ENCODE data around the gene ALKBH3. TPM values are rescaled to one million over a fixed set of nuclear protein-coding genes. Genes with fewer than 3 reads are reported as not detected.

The ALKBH3 gene
- total and polyA plus RNA-seq, 4 donors, result 22.7 to 39.8 (median 27.2) TPM

DNA sequence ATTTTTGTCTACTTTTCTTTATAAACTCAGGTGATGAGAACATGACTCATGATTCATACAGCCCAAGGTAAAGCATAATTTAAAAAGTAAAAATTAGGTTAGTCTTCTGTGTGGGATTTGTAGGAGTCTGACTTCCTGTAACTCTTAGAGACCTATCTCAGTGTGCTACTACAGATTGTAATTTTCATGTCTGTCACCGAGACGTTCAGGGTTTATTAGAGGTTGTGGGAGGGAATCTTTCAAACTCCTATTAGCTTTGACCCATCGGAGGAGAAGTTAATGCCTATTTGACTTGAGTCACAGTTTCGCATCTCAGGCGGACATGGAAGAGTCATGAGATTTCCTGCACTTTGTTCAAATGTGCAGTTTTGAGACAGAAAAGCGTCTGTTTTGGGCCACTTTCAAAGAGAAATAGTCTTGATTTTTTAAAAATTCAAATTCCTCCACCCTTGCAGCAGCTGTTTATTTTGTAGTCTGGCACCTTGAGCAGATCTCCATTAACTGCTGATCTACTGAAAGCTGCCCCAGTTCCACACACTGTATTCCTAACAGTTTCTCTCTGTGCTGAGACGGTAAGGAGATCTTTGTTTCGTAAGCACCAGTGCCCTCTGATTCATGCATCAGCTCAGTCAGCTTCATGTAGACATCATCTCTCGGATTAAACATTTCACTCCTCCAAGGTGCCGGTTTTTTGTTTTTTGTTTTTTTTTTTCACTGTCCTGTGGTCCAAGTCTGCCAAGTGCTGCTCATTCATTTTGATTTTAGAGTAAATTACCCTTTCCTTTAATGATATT is 24.3 kb downstream of the ALKBH3 start:
- H3K4me1 ChIP-seq (ENCODE audit: control insufficient read depth, insufficient read depth, low read length), result no peaks in the 10 kb centered on the region
- peak overlapping the region; percentile 58 for H3K27ac ChIP-seq (ENCODE audit: low read depth, low read length)
- WGBS (ENCODE audit: insufficient coverage), result 33% methylated on average over 4 of the region's 10 CpGs
- no peaks in the 10 kb centered on the region for H3K27me3 ChIP-seq (ENCODE audit: control insufficient read depth, insufficient read depth, low read length)
- no peak overlapping the region for H3K4me3 ChIP-seq (ENCODE audit: low read depth, low read length)
- no peaks in the 10 kb centered on the region for H3K9me3 ChIP-seq (ENCODE audit: control insufficient read depth, insufficient read depth, low read length)
- H3K36me3 ChIP-seq (ENCODE audit: control insufficient read depth, insufficient read depth, low read length), result peaks cover 3% of the 10 kb centered on the region
- DNase-seq (ENCODE audit: low read depth in 4 of 6, low spot score in 6 of 6), result peak in 2 of 6 donors; percentile 59 to 78

DNA sequence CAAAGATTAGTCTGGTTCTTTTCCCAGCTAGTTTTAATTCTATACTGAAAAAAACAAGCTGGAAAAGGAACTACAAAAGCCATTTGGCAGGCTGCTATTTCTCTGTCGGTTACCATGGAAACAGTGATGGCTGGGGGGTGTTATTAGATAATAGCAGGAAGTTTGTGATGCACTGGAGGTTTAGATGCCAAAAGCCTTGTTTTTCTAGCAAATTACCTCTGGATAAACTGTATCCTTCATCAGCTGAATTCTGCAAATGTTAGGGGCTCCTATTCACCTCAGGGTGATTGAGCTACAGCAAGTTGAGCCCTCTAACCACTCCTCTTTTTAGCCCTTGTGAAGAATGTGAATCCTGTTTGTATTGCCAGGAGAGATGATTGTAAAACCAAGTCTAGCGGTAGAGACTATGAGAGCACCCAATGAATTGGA is 25.2 kb downstream of the ALKBH3 start:
- WGBS (ENCODE audit: insufficient coverage), result 0% methylated on average over 1 of the region's 2 CpGs
- DNase-seq (ENCODE audit: low read depth in 4 of 6, low spot score in 6 of 6), result peak in 5 of 6 donors; percentile 41 to 96 (median 73)
- Histone ChIP-seq H3K4me1 (ENCODE audit: control insufficient read depth, insufficient read depth, low read length) (no peaks in the 10 kb centered on the region), H3K27me3 (ENCODE audit: control insufficient read depth, insufficient read depth, low read length) (no peaks in the 10 kb centered on the region), H3K4me3 (ENCODE audit: low read depth, low read length) (no peak overlapping the region), H3K27ac (ENCODE audit: low read depth, low read length) (peak overlapping the region; percentile 58), H3K36me3 (ENCODE audit: control insufficient read depth, insufficient read depth, low read length) (peaks cover 3% of the 10 kb centered on the region), H3K9me3 (ENCODE audit: control insufficient read depth, insufficient read depth, low read length) (no peaks in the 10 kb centered on the region)

DNA sequence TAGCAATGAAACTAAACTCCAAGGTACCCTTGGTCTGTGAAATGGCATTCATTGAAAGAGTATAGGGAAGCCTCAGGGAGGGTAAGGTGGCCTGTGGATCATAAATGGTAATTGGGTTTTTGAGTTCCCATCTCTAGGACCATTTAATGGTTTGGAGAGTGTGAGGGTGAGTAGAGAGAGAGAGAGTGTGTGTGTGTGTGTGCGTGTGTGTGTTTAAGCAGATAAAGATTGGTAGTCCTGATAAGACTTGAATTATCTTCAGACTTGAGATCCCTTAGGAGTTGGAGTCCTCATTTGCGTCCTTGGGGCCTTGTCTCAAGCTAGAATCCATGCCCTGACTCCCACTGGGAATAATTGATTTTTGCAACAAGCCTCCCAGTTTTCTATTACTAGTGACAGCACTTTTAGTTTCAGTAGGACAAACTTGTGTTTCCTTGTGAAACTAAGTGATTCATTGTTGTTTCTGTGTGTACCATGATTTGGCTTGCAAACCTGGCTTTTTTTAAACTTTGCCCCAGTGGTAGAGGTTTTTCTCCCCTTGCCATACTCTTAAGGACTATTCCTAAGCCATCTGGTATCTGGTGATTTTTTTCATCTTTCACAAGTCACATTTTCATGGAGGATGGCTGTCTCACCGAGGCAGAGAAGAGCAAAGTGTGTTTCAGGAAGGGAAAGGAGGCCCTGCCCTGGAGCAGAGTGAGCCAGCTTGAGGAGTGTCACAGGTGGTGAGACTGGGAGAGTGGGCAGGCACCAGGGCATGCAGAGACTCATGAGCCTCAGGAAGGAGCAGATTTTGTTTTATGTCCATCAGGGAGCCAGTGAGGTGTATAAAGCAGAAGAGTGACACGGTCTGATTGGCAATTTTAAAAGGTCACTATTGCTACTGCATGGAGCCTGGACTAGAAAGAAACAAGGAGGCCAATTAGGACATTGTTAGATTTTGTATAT is 26.7 kb downstream of the ALKBH3 start:
- no peak overlapping the region for H3K27ac ChIP-seq (ENCODE audit: low read depth, low read length)
- H3K27me3 ChIP-seq (ENCODE audit: control insufficient read depth, insufficient read depth, low read length), result no peaks in the 10 kb centered on the region
- 88% methylated on average over 3 of the region's 4 CpGs for WGBS (ENCODE audit: insufficient coverage)
- H3K4me1 ChIP-seq (ENCODE audit: control insufficient read depth, insufficient read depth, low read length), result no peaks in the 10 kb centered on the region
- H3K4me3 ChIP-seq (ENCODE audit: low read depth, low read length), result no peak overlapping the region
- peaks cover 7% of the 10 kb centered on the region for H3K36me3 ChIP-seq (ENCODE audit: control insufficient read depth, insufficient read depth, low read length)
- DNase-seq (ENCODE audit: low read depth in 4 of 6, low spot score in 6 of 6), result no peak
- H3K9me3 ChIP-seq (ENCODE audit: control insufficient read depth, insufficient read depth, low read length), result no peaks in the 10 kb centered on the region

DNA sequence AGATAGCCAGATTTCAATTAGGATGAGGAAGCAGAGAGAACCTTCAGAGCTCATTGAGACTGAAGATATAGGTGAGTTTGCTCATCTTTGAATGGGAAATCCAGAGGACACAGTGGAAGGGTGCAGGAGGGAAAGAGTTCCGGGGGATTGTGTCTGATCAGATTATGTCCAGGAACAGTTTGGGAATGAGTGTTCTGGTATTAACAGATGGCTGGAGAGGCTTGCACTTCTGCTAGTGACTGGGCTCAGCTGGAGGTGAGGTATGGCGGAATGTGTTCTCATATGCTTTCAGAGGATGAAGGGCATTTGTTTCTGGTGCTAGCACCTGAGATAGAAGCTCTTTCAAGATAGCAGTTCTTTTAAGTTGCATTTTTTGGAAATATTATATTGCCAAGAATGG is 27.6 kb downstream of the ALKBH3 start:
- Histone ChIP-seq H3K36me3 (ENCODE audit: control insufficient read depth, insufficient read depth, low read length) (peaks cover 3% of the 10 kb centered on the region), H3K4me3 (ENCODE audit: low read depth, low read length) (no peak overlapping the region), H3K27ac (ENCODE audit: low read depth, low read length) (no peak overlapping the region), H3K4me1 (ENCODE audit: control insufficient read depth, insufficient read depth, low read length) (no peaks in the 10 kb centered on the region), H3K9me3 (ENCODE audit: control insufficient read depth, insufficient read depth, low read length) (no peaks in the 10 kb centered on the region), H3K27me3 (ENCODE audit: control insufficient read depth, insufficient read depth, low read length) (no peaks in the 10 kb centered on the region)
- no peak for DNase-seq (ENCODE audit: low read depth in 4 of 6, low spot score in 6 of 6)
- WGBS (ENCODE audit: insufficient coverage), result 89% methylated on average over 2 of the region's 2 CpGs

DNA sequence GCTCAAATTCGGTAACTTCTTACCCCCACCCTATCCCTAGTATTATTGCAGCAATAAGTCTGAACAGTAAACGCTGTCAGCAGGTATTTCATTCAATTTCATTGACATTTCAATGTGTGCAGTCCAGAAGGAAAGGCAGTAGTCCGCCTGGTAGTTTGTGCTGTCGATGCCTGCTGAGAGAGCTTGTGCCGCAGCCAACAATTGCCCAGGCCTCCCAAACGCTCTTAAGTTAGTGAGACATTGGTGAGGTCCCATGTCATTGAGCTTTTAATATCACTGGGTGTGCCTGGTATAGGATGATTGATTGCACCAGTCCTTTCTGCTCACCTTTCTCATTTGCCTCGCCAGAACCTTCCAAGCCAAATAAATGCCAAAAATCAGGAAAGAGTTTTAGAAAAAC is 28.1 kb downstream of the ALKBH3 start:
- H3K9me3 ChIP-seq (ENCODE audit: control insufficient read depth, insufficient read depth, low read length), result no peaks in the 10 kb centered on the region
- no peak overlapping the region for H3K4me3 ChIP-seq (ENCODE audit: low read depth, low read length)
- no peaks in the 10 kb centered on the region for H3K4me1 ChIP-seq (ENCODE audit: control insufficient read depth, insufficient read depth, low read length)
- H3K27me3 ChIP-seq (ENCODE audit: control insufficient read depth, insufficient read depth, low read length), result no peaks in the 10 kb centered on the region
- no peak for DNase-seq (ENCODE audit: low read depth in 4 of 6, low spot score in 6 of 6)
- no peak overlapping the region for H3K27ac ChIP-seq (ENCODE audit: low read depth, low read length)
- H3K36me3 ChIP-seq (ENCODE audit: control insufficient read depth, insufficient read depth, low read length), result peaks cover 3% of the 10 kb centered on the region
- WGBS (ENCODE audit: insufficient coverage), result 78% methylated on average over 5 of the region's 7 CpGs

DNA sequence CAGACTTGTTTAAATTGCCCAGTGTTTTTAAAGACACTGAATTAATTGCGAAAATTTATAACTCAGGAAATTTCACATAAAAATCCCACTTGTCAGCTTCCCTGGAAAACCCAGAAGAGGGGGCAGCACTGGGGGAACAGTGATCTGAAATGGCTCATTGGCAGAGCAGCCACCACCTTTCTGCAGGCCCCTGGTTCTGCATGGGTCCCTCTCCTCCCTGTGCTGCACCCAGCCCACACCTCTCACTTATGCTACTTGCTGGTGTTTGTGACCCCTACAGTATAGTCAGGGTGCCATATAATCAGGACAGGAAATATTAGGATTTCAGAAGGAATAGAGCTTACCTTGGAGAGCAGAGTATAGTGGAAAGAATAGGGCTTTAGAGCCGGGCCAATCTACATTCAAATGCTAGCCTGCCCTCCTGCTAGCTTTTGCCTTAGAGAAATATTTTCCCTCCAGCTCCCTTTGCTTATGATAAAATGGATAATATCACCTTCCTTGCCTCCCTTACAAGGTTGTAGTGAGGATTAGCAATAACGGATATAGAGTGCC is 33.3 kb downstream of the ALKBH3 start:
- Histone ChIP-seq H3K4me3 (ENCODE audit: low read depth, low read length) (no peak overlapping the region), H3K9me3 (ENCODE audit: control insufficient read depth, insufficient read depth, low read length) (no peaks in the 10 kb centered on the region), H3K36me3 (ENCODE audit: control insufficient read depth, insufficient read depth, low read length) (peaks cover 6% of the 10 kb centered on the region), H3K27ac (ENCODE audit: low read depth, low read length) (no peak overlapping the region), H3K27me3 (ENCODE audit: control insufficient read depth, insufficient read depth, low read length) (no peaks in the 10 kb centered on the region), H3K4me1 (ENCODE audit: control insufficient read depth, insufficient read depth, low read length) (no peaks in the 10 kb centered on the region)
- no peak for DNase-seq (ENCODE audit: low read depth in 4 of 6, low spot score in 6 of 6)
- WGBS (ENCODE audit: insufficient coverage), result 100% methylated on average over 1 of the region's 3 CpGs

DNA sequence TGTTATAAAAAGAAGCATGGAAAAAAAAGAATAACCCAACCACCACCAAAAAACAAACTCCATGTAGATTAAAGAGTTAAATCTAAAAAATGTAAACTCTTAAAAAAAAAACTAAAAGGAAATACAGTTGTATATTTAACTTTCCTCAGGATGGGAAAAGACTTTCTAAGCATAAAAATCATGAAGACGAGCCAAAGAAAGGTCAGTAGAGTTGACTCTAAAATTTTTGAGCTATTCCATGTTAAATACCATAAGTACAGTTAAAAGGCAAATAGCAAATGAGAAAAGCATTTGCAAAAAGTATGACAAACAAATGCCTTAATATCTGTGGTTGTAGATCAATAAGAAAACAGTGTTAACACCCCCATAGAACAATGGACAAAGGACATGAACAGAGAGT is 33.8 kb downstream of the ALKBH3 start:
- H3K4me3 ChIP-seq (ENCODE audit: low read depth, low read length), result no peak overlapping the region
- H3K9me3 ChIP-seq (ENCODE audit: control insufficient read depth, insufficient read depth, low read length), result no peaks in the 10 kb centered on the region
- no peak for DNase-seq (ENCODE audit: low read depth in 4 of 6, low spot score in 6 of 6)
- no peaks in the 10 kb centered on the region for H3K27me3 ChIP-seq (ENCODE audit: control insufficient read depth, insufficient read depth, low read length)
- WGBS (ENCODE audit: insufficient coverage), result no CpG with 5 or more reads among the region's 1 CpG
- no peak overlapping the region for H3K27ac ChIP-seq (ENCODE audit: low read depth, low read length)
- H3K4me1 ChIP-seq (ENCODE audit: control insufficient read depth, insufficient read depth, low read length), result no peaks in the 10 kb centered on the region
- peaks cover 6% of the 10 kb centered on the region for H3K36me3 ChIP-seq (ENCODE audit: control insufficient read depth, insufficient read depth, low read length)

DNA sequence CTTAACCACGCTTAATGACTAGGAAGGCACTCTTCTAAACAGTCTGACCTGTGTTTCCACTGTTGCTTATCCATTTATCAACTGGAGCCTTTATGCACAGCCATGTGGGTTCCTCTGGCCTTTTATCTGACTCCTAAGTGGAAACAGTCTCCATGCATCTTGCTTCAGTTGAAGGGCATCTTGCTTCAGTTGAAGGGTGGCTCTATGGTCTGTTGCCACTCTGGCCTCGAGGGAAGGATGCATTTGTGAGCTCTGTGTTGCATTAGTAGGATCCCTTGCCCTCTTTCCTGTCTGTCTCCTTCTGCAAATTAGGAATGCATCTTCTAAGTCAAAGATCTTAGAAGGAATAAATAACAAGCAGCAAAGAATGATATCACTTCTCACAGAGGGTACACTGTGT is 36.0 kb downstream of the ALKBH3 start:
- Histone ChIP-seq H3K27ac (ENCODE audit: low read depth, low read length) (no peak overlapping the region), H3K27me3 (ENCODE audit: control insufficient read depth, insufficient read depth, low read length) (no peaks in the 10 kb centered on the region), H3K36me3 (ENCODE audit: control insufficient read depth, insufficient read depth, low read length) (peaks cover 10% of the 10 kb centered on the region), H3K4me3 (ENCODE audit: low read depth, low read length) (no peak overlapping the region), H3K9me3 (ENCODE audit: control insufficient read depth, insufficient read depth, low read length) (no peaks in the 10 kb centered on the region), H3K4me1 (ENCODE audit: control insufficient read depth, insufficient read depth, low read length) (no peaks in the 10 kb centered on the region)
- no peak for DNase-seq (ENCODE audit: low read depth in 4 of 6, low spot score in 6 of 6)
- no CpG with 5 or more reads among the region's 2 CpGs for WGBS (ENCODE audit: insufficient coverage)

DNA sequence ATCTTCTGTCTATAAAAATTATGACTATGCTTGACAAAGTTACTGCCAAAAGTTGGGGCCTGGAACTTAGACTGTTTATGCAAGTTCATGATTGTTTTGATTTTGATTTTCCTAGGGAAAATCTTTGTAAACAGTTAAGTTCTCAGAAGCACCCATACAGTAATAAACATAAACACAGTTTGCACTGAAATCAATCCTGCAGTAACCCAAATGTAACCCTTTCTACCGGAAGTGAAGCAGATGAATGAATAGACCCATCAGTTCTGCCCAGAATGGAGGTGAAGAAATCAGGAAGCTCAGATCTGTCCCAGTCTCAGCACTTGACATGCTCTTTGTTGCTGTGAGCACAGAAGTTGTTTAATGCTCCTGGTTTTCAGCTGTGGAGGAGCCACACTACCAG is 37.2 kb downstream of the ALKBH3 start:
- H3K9me3 ChIP-seq (ENCODE audit: control insufficient read depth, insufficient read depth, low read length), result no peaks in the 10 kb centered on the region
- H3K4me1 ChIP-seq (ENCODE audit: control insufficient read depth, insufficient read depth, low read length), result peaks cover 5% of the 10 kb centered on the region
- H3K36me3 ChIP-seq (ENCODE audit: control insufficient read depth, insufficient read depth, low read length), result peaks cover 10% of the 10 kb centered on the region
- H3K27ac ChIP-seq (ENCODE audit: low read depth, low read length), result no peak overlapping the region
- WGBS (ENCODE audit: insufficient coverage), result 60% methylated on average over 1 of the region's 1 CpG
- no peak overlapping the region for H3K4me3 ChIP-seq (ENCODE audit: low read depth, low read length)
- H3K27me3 ChIP-seq (ENCODE audit: control insufficient read depth, insufficient read depth, low read length), result no peaks in the 10 kb centered on the region
- no peak for DNase-seq (ENCODE audit: low read depth in 4 of 6, low spot score in 6 of 6)

Measured in spinal cord (tissue), 10 donors.